GM13976 (cell line): ENCODE results near the gene SH3TC1.
A peak's percentile ranks its signal among the peaks of the same experiment; 100 is the strongest.

Experiments
- DNase-seq: peaks from one replicate; pipeline ENCODE4 v3.0.0; 2012; ENCODE audit warnings: low spot score
- CTCF ChIP-seq: IDR thresholded peaks from 2 replicates; pipeline ENCODE4 v1.5.1; 2012; ENCODE audit warnings: borderline replicate concordance, mild to moderate bottlenecking; ENCODE audit not compliant: insufficient read depth; ENCODE audit errors: extremely low read depth, missing control alignments, control extremely low read depth
- in situ Hi-C: fragments of 300-500 bp; cut with MboI; formaldehyde crosslinking; loops from one replicate; pipeline ENCODE4 v1.12.0; 2022; ENCODE audit warnings: low sequenced_read_pairs, mixed read lengths, inconsistent platforms; ENCODE audit not compliant: unreplicated experiment

SH3TC1 gene

GRCh38 chr4:8265171-8265929 lies 66.3 kb downstream of the SH3TC1 start:
- in situ Hi-C loops = no loop called here
- TF ChIP-seq CTCF = no peak
- no peak for DNase-seq

DNA sequence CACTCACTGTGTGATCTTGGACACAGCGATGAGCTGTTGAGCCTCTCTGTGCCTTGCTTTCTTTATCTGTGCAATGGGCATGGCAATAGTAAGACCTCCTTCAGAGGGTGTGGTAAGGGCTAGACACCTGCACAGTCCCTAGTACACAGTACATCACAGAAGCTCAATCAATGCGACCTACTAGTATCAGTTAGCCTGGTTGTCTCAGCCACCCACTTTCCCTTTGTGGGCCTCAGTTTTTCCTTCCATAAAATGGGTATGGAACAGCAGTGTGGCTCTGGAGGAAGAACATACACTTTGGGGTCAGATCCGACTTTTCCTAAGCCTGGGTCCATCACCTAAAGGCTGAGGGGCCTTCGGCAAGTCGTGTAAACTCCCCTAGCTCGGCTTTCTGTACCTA lies 67.0 kb downstream of the SH3TC1 start:
- no peak for DNase-seq
- TF ChIP-seq CTCF = no peak
- in situ Hi-C loops = no loop called here

DNA sequence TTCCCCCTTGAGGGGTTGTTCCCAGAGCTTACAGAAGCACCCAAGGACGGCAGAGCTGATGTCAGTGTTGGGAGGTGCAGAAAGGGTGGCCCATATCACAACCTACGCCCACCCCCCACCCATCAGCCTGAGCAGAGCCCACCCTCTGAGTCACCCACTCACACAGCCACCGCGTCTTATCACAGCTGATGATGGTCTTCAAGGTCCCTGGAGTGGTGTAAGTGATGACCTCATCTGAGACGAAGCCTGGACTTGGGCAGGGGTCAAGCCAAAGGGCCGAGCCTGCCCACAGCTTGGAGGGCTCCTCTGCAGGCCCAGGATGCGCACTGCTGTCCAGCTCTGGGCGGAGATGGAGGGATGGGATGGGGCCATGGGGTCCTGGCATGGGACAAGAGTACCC lies 67.4 kb downstream of the SH3TC1 start:
- in situ Hi-C loops = no loop called here
- no peak for DNase-seq
- TF ChIP-seq CTCF = no peak

- peak; percentile 81 for TF ChIP-seq CTCF
- in situ Hi-C loops = no loop called here
- DNase-seq = peak; percentile 88
Observed at GRCh38 chr4:8267077-8267476, 68.0 kb downstream of the SH3TC1 start.

DNA sequence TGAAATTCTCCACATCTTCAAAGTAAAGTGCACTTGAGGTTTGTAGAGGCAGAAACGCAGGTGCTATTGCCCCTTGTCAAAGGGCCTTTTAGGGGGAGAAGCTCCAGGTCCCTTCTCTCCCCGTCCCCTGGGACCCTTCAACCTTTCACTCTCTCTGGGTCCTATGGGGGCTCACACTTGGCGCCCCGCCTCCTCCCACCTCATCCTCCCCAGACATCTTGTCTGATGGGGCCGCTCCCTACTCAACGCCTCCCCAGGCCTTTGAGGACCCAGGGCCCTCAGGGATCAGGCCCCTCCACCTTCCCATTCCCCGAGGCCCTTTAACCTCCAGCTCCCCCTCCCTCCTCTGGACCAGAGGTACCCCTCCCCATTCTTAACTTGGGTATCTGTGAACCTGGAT lies 69.1 kb downstream of the SH3TC1 start:
- no peak for TF ChIP-seq CTCF
- in situ Hi-C loops = no loop called here
- DNase-seq = no peak

DNA sequence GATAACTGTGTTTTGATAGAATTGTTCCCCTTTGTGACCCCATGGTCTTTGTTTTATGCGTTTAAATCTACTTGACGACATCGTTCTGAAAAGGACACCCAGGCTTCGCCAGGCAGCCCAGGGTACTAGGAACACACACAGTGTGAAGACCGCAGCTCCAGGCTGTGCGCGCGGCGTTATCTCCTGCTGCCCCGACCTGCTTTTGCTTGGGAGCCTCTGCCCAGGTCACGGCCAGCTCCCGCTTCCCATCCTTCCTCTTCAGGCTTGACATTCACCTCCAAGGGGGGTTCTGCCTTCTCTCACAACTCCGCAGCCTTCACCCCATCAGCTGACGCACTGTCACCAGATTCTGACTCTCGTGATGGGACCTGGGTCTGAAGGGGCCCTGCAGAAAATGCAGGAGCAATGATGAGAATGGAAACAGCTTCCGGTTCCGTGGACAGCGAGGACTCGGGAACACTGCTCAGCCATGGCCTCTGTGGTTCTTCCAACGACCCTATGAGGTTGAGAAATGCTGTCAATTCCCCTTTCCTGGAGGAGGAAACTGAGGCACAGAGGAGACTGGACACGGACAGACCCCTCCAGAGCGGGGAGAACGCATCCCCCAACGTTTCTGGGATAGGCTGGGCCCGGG lies 69.9 kb downstream of the SH3TC1 start:
- in situ Hi-C loops = no loop called here
- no peak for DNase-seq
- TF ChIP-seq CTCF = no peak
